Muscle of arm (tissue), 14 donors: ENCODE measurements around the gene FLT3. TPM values are rescaled to one million over a fixed set of nuclear protein-coding genes. Genes with fewer than 3 reads are reported as not detected.
A peak's percentile ranks its signal among the peaks of the same experiment; 100 is the strongest.
"Not testable (repeated sequence)": the region's sequence is repeated elsewhere in the genome, so short reads cannot be mapped to it uniquely, and the experiment has no call there.

Experiments used
- DNase-seq: peaks from one replicate; pipeline ENCODE4 v3.0.0-alpha.2; 2013
- long read RNA-seq, 11 donors: transcript quantifications; one replicate each; lab custom pipeline, GENCODE V29; 2026
- polyA plus RNA-seq, 12 donors: library from polyadenylated mRNA; unstranded; fragments of 120-200 nt; gene quantifications; one replicate each; pipeline ENCODE4 v1.2.1, GENCODE V29; 2013; ENCODE audit not compliant: insufficient read length in 12 of 12

FLT3 gene
- 1 to 10 TPM in 1 of 12 donors, under 1 TPM in 9, not detected in 2; 0.05 to 1.0 (median 0.23) TPM for polyA plus RNA-seq
- long read RNA-seq, donor 1 = 0 reads
- long read RNA-seq, donor 2 = 0 reads
- long read RNA-seq, donor 3 = 0 reads
- long read RNA-seq, donor 4 = 0 reads
- long read RNA-seq, donor 5 = 0 reads
- long read RNA-seq, donor 6 = 0 reads
- long read RNA-seq, donor 7 = 0 reads
- long read RNA-seq, donor 8 = 0 reads
- long read RNA-seq, donor 9 = 0 reads
- long read RNA-seq, donor 10 = 0 reads
- long read RNA-seq, donor 11 = 0 reads

- DNase-seq = no peak
These were observed at the start of gene FLT3 for GRCh38 chr13:28100150-28101121. FLT3 (minus strand) TSS chr13:28100576; CDS start chr13:28100510, 66 bp downstream.

GRCh38 chr13:28147495-28147894 is 47.1 kb upstream of the FLT3 start:
- DNase-seq = no peak

DNA sequence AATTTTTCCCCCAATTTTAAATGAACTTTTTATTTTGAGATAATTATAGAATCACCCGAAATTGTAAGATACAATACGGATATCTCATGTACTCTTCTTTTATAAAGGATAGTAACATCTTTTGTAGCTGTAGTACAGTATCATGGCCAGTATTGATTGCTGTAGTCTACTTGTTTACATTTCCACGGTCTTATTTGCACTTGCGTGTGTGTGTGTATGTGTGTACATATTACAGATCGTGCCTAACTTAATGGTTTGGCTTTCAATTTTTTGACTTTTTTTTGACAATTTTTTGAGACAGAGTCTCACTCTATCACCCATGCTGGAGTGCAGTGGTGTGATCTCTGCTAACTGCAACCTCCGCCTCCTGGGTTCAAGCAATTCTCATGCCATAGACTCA is 44.7 kb upstream of the FLT3 start:
- DNase-seq = no peak

- DNase-seq = not testable (repeated sequence)
These were observed 41.2 kb upstream of the FLT3 start for GRCh38 chr13:28141542-28141941.

DNA sequence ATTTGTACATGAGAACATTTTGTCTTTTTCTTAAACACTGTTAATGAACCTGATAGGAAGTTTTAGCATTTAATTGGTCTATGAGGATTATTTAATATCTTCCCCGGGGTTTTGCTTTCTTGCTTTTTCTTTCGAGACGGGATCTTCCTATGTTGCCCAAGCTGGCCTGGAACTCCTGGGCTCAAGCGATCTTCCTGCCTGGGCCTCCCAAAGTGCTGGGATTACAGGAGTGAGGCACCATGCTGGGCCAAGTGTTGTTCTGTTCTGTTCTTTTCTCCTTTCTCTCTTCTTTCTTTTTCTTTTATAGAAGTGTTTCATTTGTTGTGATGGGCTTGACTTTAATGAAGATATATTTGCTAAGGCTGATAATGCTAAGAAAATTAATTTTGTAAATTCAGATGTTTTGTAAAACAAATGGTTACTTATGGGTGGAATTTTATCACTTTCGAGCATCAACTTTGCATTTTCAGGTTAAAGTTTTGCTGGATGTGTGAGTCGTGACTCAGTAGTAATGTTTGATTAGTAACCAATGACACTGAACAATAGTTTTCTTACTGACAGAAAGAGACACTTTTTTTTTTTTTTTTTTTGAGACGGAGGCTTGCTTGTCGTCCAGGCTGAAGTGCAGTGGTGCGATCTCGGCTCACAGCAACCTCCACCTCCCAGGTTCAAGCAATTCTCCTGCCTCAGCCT is 40.2 kb upstream of the FLT3 start:
- DNase-seq = no peak

GRCh38 chr13:28138756-28139470 is 38.5 kb upstream of the FLT3 start:
- peak; percentile 94 for DNase-seq

- DNase-seq = peak; percentile 95
These were observed 37.8 kb upstream of the FLT3 start, which contains the start of gene PAN3 for GRCh38 chr13:28138012-28138755. PAN3 (plus strand) TSS chr13:28138545; CDS start chr13:28138658, 113 bp downstream.

DNA sequence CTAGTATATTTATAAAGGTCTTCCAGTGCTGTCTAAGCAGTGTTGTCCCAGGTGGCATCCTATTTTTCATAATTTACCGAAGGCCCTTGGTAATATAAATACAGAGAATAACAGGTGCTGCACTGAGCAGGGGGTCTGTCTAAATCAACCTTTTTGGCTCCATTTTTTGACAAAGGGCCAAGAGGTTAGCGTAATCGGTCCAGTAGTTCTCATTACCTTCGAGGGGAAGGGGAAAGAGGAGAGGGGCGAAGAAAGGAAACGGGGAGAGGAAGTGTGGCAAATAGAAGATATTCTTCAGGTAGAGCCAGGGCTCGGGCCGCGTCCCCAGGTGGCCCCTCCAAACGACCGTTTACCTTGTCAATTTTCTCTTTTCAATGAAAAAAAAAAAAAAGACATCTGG is 37.2 kb upstream of the FLT3 start:
- DNase-seq = peak; percentile 44

GRCh38 chr13:28136916-28137315 is 36.5 kb upstream of the FLT3 start:
- no peak for DNase-seq

DNA sequence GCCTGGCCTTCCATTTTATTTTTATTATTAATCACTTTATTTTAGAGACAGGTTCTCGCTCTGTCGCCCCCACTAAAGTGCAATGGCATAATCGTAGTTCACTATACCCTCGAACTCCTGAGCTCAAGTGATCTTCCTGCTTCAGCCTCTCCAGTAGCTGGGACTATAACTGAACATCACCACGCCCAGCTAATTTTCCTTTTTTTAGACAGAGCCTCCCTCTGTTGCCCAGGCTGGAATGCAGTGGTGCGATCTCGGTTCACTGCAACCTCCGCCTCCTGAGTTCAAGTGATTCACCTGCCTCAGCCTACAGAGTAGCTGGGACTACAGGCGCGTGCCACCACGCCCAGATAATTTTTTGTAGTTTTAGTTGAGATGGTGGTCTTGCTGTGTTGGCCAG is 31.3 kb upstream of the FLT3 start:
- no peak for DNase-seq

DNA sequence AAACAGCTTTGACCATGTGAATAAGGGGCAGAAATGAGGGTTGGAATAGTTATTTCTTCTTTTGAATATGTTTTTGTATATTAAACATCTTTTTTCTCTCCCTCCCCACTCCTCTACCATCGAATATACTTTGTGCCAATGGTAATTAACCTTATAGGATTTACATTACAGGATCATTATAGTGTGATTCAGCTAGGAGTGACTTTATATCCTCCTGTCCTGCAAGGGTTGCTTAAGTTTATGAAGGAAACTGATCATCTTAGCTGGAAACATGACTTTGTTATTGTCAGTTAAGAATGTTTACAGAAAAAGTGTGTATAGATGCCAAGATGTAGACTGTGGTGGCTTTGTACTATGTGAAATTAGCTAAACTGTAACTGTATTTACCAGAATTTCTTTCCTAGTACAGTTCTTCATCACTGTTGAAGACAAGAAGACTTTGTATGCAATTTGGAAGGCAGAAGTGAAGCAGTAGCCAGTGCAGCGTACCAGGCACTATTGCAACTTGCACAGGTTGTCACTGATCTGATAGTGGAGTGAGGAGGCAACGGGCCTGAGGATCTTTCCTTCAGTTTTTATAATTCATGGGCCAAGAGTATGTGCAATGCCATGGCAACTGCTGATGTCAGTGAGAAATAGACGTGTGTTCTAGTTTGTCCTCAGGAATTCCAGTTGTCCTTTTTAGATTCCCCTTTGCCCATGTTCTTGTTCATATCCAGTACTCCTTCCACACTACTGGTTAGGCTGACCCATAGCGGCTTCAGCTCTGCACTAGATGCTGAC is 29.7 kb upstream of the FLT3 start:
- DNase-seq = no peak

DNA sequence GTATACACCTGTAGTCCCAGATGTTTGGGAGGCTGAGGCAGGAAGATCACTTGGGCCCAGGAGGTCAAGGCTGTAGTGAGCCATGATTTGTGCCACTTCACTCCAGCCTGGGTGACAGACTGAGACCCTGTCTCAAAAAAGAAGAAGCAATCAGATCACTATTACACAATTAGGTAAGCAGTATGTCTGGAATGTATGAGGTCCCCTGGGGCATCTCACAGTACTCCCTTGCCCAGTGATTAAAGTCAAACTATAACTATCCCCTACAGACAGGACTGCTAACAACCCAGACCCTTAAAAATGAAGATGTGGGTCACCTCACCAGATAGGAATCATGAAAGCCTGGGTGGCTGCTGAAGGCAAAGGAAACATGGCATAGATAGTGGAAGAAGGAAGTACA is 28.6 kb upstream of the FLT3 start:
- DNase-seq = no peak

DNA sequence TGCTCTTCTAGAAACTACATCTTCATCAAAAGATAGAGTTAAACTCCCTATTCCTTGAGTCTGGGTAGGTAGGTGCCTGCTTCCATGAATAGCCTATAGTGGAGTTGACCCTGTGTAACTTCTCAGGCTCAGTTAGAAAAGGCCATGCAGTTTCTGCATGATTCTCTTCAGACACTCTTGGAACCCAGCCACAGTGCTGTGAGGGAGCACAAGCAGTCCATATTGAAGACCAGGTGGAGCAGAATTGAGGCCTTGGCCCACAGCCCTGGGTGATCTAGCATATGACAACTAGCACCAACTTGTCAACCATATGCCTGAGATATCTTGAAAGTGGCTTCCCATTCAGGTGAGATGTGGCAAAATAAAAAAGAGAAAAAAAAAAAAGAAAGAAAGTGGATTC is 27.7 kb upstream of the FLT3 start:
- DNase-seq = no peak

- no peak for DNase-seq
These were observed 20.8 kb upstream of the FLT3 start for GRCh38 chr13:28121224-28121623.

DNA sequence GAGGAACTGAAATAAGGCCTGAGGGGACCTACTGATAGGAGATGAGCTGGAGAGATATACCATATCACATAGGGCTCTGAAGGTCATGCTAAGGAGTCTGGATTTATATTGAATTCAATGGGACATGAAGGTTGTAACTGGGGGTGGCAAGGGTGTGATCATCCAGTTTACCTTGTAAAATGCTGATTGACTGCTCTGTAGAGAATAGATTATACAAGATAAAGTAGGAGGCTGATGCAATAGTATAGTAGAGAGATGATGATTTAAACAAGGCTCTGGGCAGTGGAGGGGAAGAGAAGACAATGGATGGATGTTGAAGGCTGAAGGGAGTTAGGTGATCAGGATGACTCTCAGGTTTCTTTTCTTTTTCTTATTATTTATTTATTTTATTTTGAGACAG is 19.9 kb upstream of the FLT3 start:
- no peak for DNase-seq

GRCh38 chr13:28117689-28118377 is 17.5 kb upstream of the FLT3 start:
- no peak for DNase-seq

GRCh38 chr13:28116736-28117135 is 16.4 kb upstream of the FLT3 start:
- DNase-seq = no peak

DNA sequence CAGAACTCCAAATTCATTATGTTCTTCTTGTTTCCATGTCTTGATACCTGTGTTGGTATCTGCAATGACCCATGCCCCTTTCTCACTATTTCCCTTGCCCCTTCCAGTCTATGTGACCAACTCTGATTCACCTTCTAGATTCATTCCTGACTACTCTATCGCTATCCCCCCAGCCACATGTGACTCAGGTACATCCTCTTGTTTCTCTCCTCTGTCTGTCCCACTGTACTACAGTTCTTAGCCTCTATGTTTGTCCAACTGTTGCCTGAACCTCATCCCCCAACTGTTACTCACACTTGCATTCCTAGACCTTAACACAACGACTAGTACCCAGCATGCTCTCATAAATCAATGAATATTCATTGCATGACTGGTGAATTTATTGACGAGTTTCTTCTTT is 10.0 kb upstream of the FLT3 start:
- DNase-seq = no peak

DNA sequence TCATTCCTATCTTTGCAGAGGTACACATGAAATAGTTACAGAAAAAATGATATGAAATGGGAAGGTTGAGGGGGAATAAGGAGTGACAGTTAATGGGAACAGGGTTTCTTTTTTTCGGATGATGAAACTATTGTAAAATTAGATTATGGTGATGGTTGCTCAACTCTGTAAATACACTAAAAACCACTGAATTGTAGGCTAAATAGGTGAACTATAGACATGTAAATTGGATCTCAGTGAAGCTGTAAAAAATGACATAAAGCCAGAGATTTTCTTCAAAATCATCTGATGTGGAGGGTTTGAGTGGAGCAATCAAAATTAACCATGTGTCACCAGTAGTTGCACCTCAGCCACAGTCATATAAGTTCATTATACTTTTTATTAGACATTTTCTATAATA is 6.6 kb upstream of the FLT3 start:
- DNase-seq = no peak
